SJCRH30 (cell line): Measurements from ENCODE around the gene STPG2. TPM values are rescaled to one million over a fixed set of nuclear protein-coding genes. Genes with fewer than 3 reads are reported as not detected.
"Not testable (repeated sequence)": the region's sequence is repeated elsewhere in the genome, so short reads cannot be mapped to it uniquely, and the experiment has no call there.

Experiments used
- DNase-seq, 2 experiments: peaks; one replicate each; pipeline ENCODE4 v3.0.0-alpha.2; 2015 to 2020
- H3K27ac ChIP-seq: fragments of 250-450 bp; sonication (Bioruptor Pico); 2 replicates; pipeline ENCODE4 v1.5.1; 2020; ENCODE audit warnings: mild to moderate bottlenecking, moderate library complexity
- H3K27me3 ChIP-seq: fragments of 250-450 bp; sonication (Bioruptor Pico); 2 replicates; pipeline ENCODE4 v1.5.1; 2020; ENCODE audit warnings: mild to moderate bottlenecking, moderate library complexity
- H3K36me3 ChIP-seq: fragments of 250-450 bp; sonication (Bioruptor Pico); 2 replicates; pipeline ENCODE4 v1.5.1; 2020; ENCODE audit warnings: mild to moderate bottlenecking, moderate library complexity
- H3K4me1 ChIP-seq: fragments of 250-450 bp; sonication (Bioruptor Pico); 2 replicates; pipeline ENCODE4 v1.5.1; 2020; ENCODE audit warnings: mild to moderate bottlenecking, moderate library complexity
- H3K4me3 ChIP-seq: fragments of 250-450 bp; sonication (Bioruptor Pico); 2 replicates; pipeline ENCODE4 v1.5.1; 2020; ENCODE audit warnings: mild to moderate bottlenecking, moderate library complexity
- H3K9me3 ChIP-seq: fragments of 250-450 bp; sonication (Bioruptor Pico); replicated peaks from 2 replicates; pipeline ENCODE4 v1.5.1; 2020; ENCODE audit warnings: mild to moderate bottlenecking, moderate library complexity
- total RNA-seq: library from RNA; depleted of rRNA; stranded (reverse); fragments of >200 nt; shearing (Covaris generic); gene quantifications from 2 replicates; pipeline ENCODE4 v1.2.3, GENCODE V29; 2014

STPG2 gene
- total RNA-seq, 1 experiment from 2014 or later, result not detected

- Histone ChIP-seq H3K4me1 (peaks cover 8% of the 10 kb centered on the region), H3K27me3 (no peaks in the 10 kb centered on the region), H3K4me3 (no peak overlapping the region), H3K36me3 (no peaks in the 10 kb centered on the region), H3K9me3 (peaks cover 12% of the 10 kb centered on the region), H3K27ac (no peak overlapping the region)
- DNase-seq, result no peak
Observed at GRCh38 chr4:97942137-97942536, 201.1 kb downstream of the STPG2 start.

GRCh38 chr4:97938141-97938540 lies 205.1 kb downstream of the STPG2 start:
- Histone ChIP-seq H3K27ac (peak overlapping the region; percentile 54), H3K36me3 (no peaks in the 10 kb centered on the region), H3K4me1 (peaks cover 15% of the 10 kb centered on the region), H3K27me3 (no peaks in the 10 kb centered on the region), H3K9me3 (peaks cover 19% of the 10 kb centered on the region), H3K4me3 (no peak overlapping the region)
- peak; percentile 92 to 93 for DNase-seq

- no peaks in the 10 kb centered on the region for H3K27me3 ChIP-seq
- H3K4me1 ChIP-seq, result no peaks in the 10 kb centered on the region
- H3K27ac ChIP-seq, result no peak overlapping the region
- DNase-seq, result no peak
- H3K36me3 ChIP-seq, result no peaks in the 10 kb centered on the region
- H3K4me3 ChIP-seq, result no peak overlapping the region
- no peaks in the 10 kb centered on the region for H3K9me3 ChIP-seq
Observed at GRCh38 chr4:97924341-97924958, 218.8 kb downstream of the STPG2 start.

GRCh38 chr4:97923096-97923495 lies 220.2 kb downstream of the STPG2 start:
- Histone ChIP-seq H3K9me3 (0 out of 2 replicates have a peak, but pooled peaks cover 4% of the 10 kb centered on the region), H3K27ac (no peak overlapping the region), H3K4me3 (no peak overlapping the region), H3K36me3 (no peaks in the 10 kb centered on the region), H3K4me1 (no peaks in the 10 kb centered on the region), H3K27me3 (no peaks in the 10 kb centered on the region)
- DNase-seq, result no peak

GRCh38 chr4:97917115-97917514 lies 226.2 kb downstream of the STPG2 start:
- Histone ChIP-seq H3K36me3 (no peaks in the 10 kb centered on the region), H3K27ac (no peak overlapping the region), H3K9me3 (0 out of 2 replicates have a peak, but pooled peaks cover 4% of the 10 kb centered on the region), H3K4me3 (no peak overlapping the region), H3K4me1 (peaks cover 3% of the 10 kb centered on the region; the same call in 1 of the 2 replicates), H3K27me3 (no peaks in the 10 kb centered on the region)
- no peak for DNase-seq

GRCh38 chr4:97912156-97912555 lies 231.1 kb downstream of the STPG2 start:
- Histone ChIP-seq H3K9me3 (no peaks in the 10 kb centered on the region; the same call in 1 of the 2 replicates), H3K27me3 (no peaks in the 10 kb centered on the region), H3K27ac (peak overlapping the region; percentile 86), H3K4me1 (peaks cover 21% of the 10 kb centered on the region), H3K36me3 (no peaks in the 10 kb centered on the region), H3K4me3 (peak overlapping the region; percentile 40)
- no peak for DNase-seq

GRCh38 chr4:97911236-97911906 lies 231.9 kb downstream of the STPG2 start:
- H3K4me1 ChIP-seq, result peaks cover 21% of the 10 kb centered on the region
- H3K27ac ChIP-seq, result peak overlapping the region; percentile 86
- peak overlapping the region; percentile 40 for H3K4me3 ChIP-seq
- H3K9me3 ChIP-seq, result no peaks in the 10 kb centered on the region; the same call in 1 of the 2 replicates
- H3K36me3 ChIP-seq, result no peaks in the 10 kb centered on the region
- H3K27me3 ChIP-seq, result no peaks in the 10 kb centered on the region
- DNase-seq, result peak; percentile 98 to 99

GRCh38 chr4:97910005-97910404 lies 233.3 kb downstream of the STPG2 start:
- Histone ChIP-seq H3K9me3 (no peaks in the 10 kb centered on the region; the same call in 1 of the 2 replicates), H3K4me1 (peaks cover 21% of the 10 kb centered on the region), H3K27me3 (no peaks in the 10 kb centered on the region), H3K4me3 (no peak overlapping the region), H3K27ac (no peak overlapping the region; the same call in 1 of the 2 replicates), H3K36me3 (no peaks in the 10 kb centered on the region)
- peak; percentile 58 to 67 for DNase-seq

GRCh38 chr4:97903436-97904189 lies 239.7 kb downstream of the STPG2 start:
- not testable (repeated sequence) for H3K27me3 ChIP-seq, H3K36me3 ChIP-seq, H3K4me1 ChIP-seq
- peak overlapping the region; percentile 54 for H3K4me3 ChIP-seq
- peak; percentile 47 to 82 for DNase-seq
- H3K9me3 ChIP-seq, result peaks cover 13% of the 10 kb centered on the region
- peak overlapping the region; percentile 61 for H3K27ac ChIP-seq

- H3K27me3 ChIP-seq, result no peaks in the 10 kb centered on the region
- no peaks in the 10 kb centered on the region for H3K36me3 ChIP-seq
- H3K4me3 ChIP-seq, result no peak overlapping the region
- peaks cover 13% of the 10 kb centered on the region; the same call in 1 of the 2 replicates for H3K9me3 ChIP-seq
- no peak for DNase-seq
- no peak overlapping the region for H3K27ac ChIP-seq
- no peaks in the 10 kb centered on the region for H3K4me1 ChIP-seq
Observed at GRCh38 chr4:97900229-97900628, 243.0 kb downstream of the STPG2 start.

GRCh38 chr4:97892592-97893266 lies 250.5 kb downstream of the STPG2 start:
- H3K4me1 ChIP-seq, result peaks cover 13% of the 10 kb centered on the region
- H3K27ac ChIP-seq, result peak overlapping the region; percentile 1; the same call in 1 of the 2 replicates
- DNase-seq, result peak; percentile 62 to 73
- no peaks in the 10 kb centered on the region for H3K9me3 ChIP-seq
- no peaks in the 10 kb centered on the region for H3K27me3 ChIP-seq
- no peaks in the 10 kb centered on the region for H3K36me3 ChIP-seq
- H3K4me3 ChIP-seq, result no peak overlapping the region

GRCh38 chr4:97879942-97880341 lies 263.3 kb downstream of the STPG2 start:
- H3K27ac ChIP-seq, result no peak overlapping the region
- no peak for DNase-seq
- H3K9me3 ChIP-seq, result 0 out of 2 replicates have a peak, but pooled peaks cover 2% of the 10 kb centered on the region
- H3K4me1 ChIP-seq, result no peaks in the 10 kb centered on the region
- H3K4me3 ChIP-seq, result no peak overlapping the region
- no peaks in the 10 kb centered on the region for H3K27me3 ChIP-seq
- H3K36me3 ChIP-seq, result no peaks in the 10 kb centered on the region

GRCh38 chr4:97868097-97868496 lies 275.2 kb downstream of the STPG2 start:
- DNase-seq, result no peak
- Histone ChIP-seq H3K4me1 (peaks cover 6% of the 10 kb centered on the region; the same call in 1 of the 2 replicates), H3K27ac (no peak overlapping the region), H3K36me3 (no peaks in the 10 kb centered on the region), H3K27me3 (no peaks in the 10 kb centered on the region), H3K9me3 (0 out of 2 replicates have a peak, but pooled peaks cover 3% of the 10 kb centered on the region), H3K4me3 (no peak overlapping the region)

- H3K27ac ChIP-seq, result no peak overlapping the region
- H3K9me3 ChIP-seq, result peaks cover 3% of the 10 kb centered on the region; the same call in 1 of the 2 replicates
- H3K4me3 ChIP-seq, result no peak overlapping the region
- no peaks in the 10 kb centered on the region for H3K36me3 ChIP-seq
- H3K4me1 ChIP-seq, result peaks cover 6% of the 10 kb centered on the region; the same call in 1 of the 2 replicates
- peak in 1 of 2 experiments; percentile 39 for DNase-seq
- H3K27me3 ChIP-seq, result no peaks in the 10 kb centered on the region
Observed at GRCh38 chr4:97867557-97868091, 275.7 kb downstream of the STPG2 start.
